Endothelial cell of umbilical vein (primary cell): ENCODE data around the gene C19orf73. TPM values are rescaled to one million over a fixed set of nuclear protein-coding genes. Genes with fewer than 3 reads are reported as not detected.

Experiments
- BruUV-seq: library from RNA; stranded (reverse); fragments of 400-500 nt; replicated peaks from 2 replicates; lab custom pipeline; 2021; lab: Mats Ljungman, UMichigan
- CTCF ChIA-PET: fragments of 300-600, 350-600 bp; sonication (Branson Sonifier 250); formaldehyde crosslinking; loops from one replicate; lab custom pipeline; 2021; ENCODE audit warnings: antibody characterized with exemption, inconsistent platforms; lab: Charles Lee
- POLR2A ChIA-PET: fragments of 300-600, 350-600 bp; sonication (Branson Sonifier 250); formaldehyde crosslinking; loops from one replicate; lab custom pipeline; 2021; ENCODE audit warnings: antibody characterized with exemption, inconsistent platforms; lab: Charles Lee
- DNase-seq: peaks from one replicate; pipeline ENCODE4 v3.0.0-alpha.2; 2011; ENCODE audit warnings: low read depth, low spot score
- FAIRE-seq: peaks from 2 replicates; lab custom pipeline; 2011; peaks lifted over from hg19 to GRCh38; lab: Jason Lieb, UNC
- H2AFZ ChIP-seq: 2 replicates; pipeline ENCODE4 v1.6.0; 2012; ENCODE audit warnings: low read depth, low read length, control low read depth, inconsistent platforms
- H3K27ac ChIP-seq: 2 replicates; pipeline ENCODE4 v1.5.1; 2011; ENCODE audit warnings: low read depth, mild to moderate bottlenecking, control low read depth, low read length, moderate library complexity; ENCODE audit not compliant: insufficient read depth
- H3K27me3 ChIP-seq, 2 experiments: 2 replicates each; pipeline versions ENCODE4 v1.6.0 to v1.6.1; 2011; ENCODE audit warnings: low read length in 2 of 2, mixed read lengths in 1 of 2; ENCODE audit not compliant: control insufficient read depth in 2 of 2, insufficient read depth in 2 of 2
- H3K36me3 ChIP-seq, 2 experiments: 2 replicates in 1 of 2; 3 replicates in 1 of 2; pipeline ENCODE4 v1.5.1; 2011; ENCODE audit warnings: low read length in 2 of 2, mild to moderate bottlenecking in 1 of 2, moderate library complexity in 1 of 2; ENCODE audit not compliant: control insufficient read depth in 2 of 2, insufficient read depth in 2 of 2; ENCODE audit errors: extremely low read depth in 1 of 2
- H3K4me1 ChIP-seq: 3 replicates; pipeline ENCODE4 v1.5.1; 2011; ENCODE audit warnings: mild to moderate bottlenecking, low read length; ENCODE audit not compliant: control insufficient read depth, insufficient read depth; ENCODE audit errors: extremely low read depth
- H3K4me2 ChIP-seq: 2 replicates; pipeline ENCODE4 v1.6.1; 2011; ENCODE audit warnings: low read length, control low read depth, mixed read lengths; ENCODE audit not compliant: insufficient read depth
- H3K4me3 ChIP-seq, 3 experiments: fragments of 200-600 bp in 1 of 3; sonication (generic), shearing (Covaris generic) in 1 of 3; replicated peaks in 1 of 3; 2 replicates each; pipeline ENCODE4 v1.5.1; 2011 to 2016; ENCODE audit warnings: control low read depth in 3 of 3, low read length in 3 of 3, mild to moderate bottlenecking in 2 of 3, inconsistent platforms in 1 of 3, low read depth in 1 of 3, moderate library complexity in 1 of 3; ENCODE audit not compliant: insufficient read depth in 1 of 3
- H3K79me2 ChIP-seq: 2 replicates; pipeline ENCODE4 v1.6.0; 2012; ENCODE audit warnings: low read length, inconsistent platforms; ENCODE audit not compliant: control insufficient read depth, insufficient read depth
- H3K9ac ChIP-seq: replicated peaks from 2 replicates; pipeline ENCODE3; 2011; ENCODE audit warnings: low read length, control low read depth; ENCODE audit not compliant: insufficient read depth; ENCODE audit errors: extremely low read depth
- H3K9me1 ChIP-seq: replicated peaks from 3 replicates; pipeline ENCODE4 v1.6.0; 2011; ENCODE audit warnings: mild to moderate bottlenecking, low read length; ENCODE audit not compliant: control insufficient read depth, insufficient read depth; ENCODE audit errors: extremely low read depth
- H3K9me3 ChIP-seq: replicated peaks from 2 replicates; pipeline ENCODE4 v1.5.1; 2012; ENCODE audit warnings: low read length, inconsistent platforms; ENCODE audit not compliant: control insufficient read depth, insufficient read depth
- H4K20me1 ChIP-seq: replicated peaks from 2 replicates; pipeline ENCODE3; 2011; ENCODE audit warnings: mild to moderate bottlenecking, low read length; ENCODE audit not compliant: control insufficient read depth, insufficient read depth; ENCODE audit errors: extremely low read depth
- MYC ChIP-seq: IDR thresholded peaks from one replicate; pipeline ENCODE4 v1.6.1; 2011; ENCODE audit warnings: mild to moderate bottlenecking, low read depth, low read length
- POLR2A ChIP-seq: IDR thresholded peaks from 2 replicates; pipeline ENCODE4 v1.6.1; 2012; ENCODE audit warnings: low read depth, mild to moderate bottlenecking, control low read depth, low read length
- POLR2AphosphoS5 ChIP-seq: IDR thresholded peaks from 2 replicates; pipeline ENCODE4 v1.6.1; 2012; ENCODE audit warnings: low read depth, mild to moderate bottlenecking, control low read depth, low read length, moderate library complexity; ENCODE audit not compliant: insufficient read depth
- dilution Hi-C: fragments of 300-500 bp; cut with MboI; formaldehyde crosslinking; loops from one replicate; pipeline ENCODE4 v1.15.0; 2019; ENCODE audit warnings: low sequenced_read_pairs; ENCODE audit not compliant: extremely low pct_ligation_motif_present
- intact Hi-C: fragments of 100-400 bp; cut with micrococcal nuclease; formaldehyde crosslinking; loops from one replicate; pipeline ENCODE4 v1.10.0; 2022
- polyA plus RNA-seq, 4 experiments: library from polyadenylated mRNA; depleted of rRNA in 3 of 4; stranded (reverse) in 3 of 4; unstranded in 1 of 4; fragments of >200 nt; gene quantifications; 2 replicates each; pipeline versions ENCODE4 v1.2.1 to v1.2.3, GENCODE V29; 2011 to 2012; ENCODE audit warnings: missing spikeins in 1 of 4
- total RNA-seq: library from RNA; stranded (reverse); gene quantifications from 2 replicates; pipeline ENCODE4 v1.2.3, GENCODE V29; 2021

C19orf73 gene
- total and polyA plus RNA-seq, 2 donors (not counting 3 experiments of a cell fraction or from before 2014, with no cell fraction given) = 1.8 TPM; not detected in 1

- ChIA-PET POLR2A (interaction anchor here (0.6 to 0.7 kb wide), 2 partner anchors 32 to 399 kb away, joined by 3 to 4 read pairs; no protein-coding TSS in a partner anchor), CTCF (interaction anchor here (0.9 to 4.1 kb wide), 10 partner anchors 11 to 75 kb away, joined by 3 to 56 read pairs (median 8); partner anchors contain the start of genes LIN7B and PPFIA3)
- Histone ChIP-seq H3K4me1 (peaks cover 28% of the 10 kb centered on the region), H3K4me2 (peak overlapping the region; percentile 95), H3K9me3 (no peaks in the 10 kb centered on the region), H4K20me1 (no peaks in the 10 kb centered on the region), H3K9ac (peak overlapping the region; percentile 50), H3K4me3 (peak overlapping the region; percentile 31 to 73 (median 61)), H3K36me3 (no peaks in the 10 kb centered on the region), H3K27me3 (peaks cover 2 to 5% of the 10 kb centered on the region in 2 experiments), H3K79me2 (no peaks in the 10 kb centered on the region), H3K27ac (peak overlapping the region; percentile 42), H2AFZ (peak overlapping the region; percentile 90), H3K9me1 (no peaks in the 10 kb centered on the region)
- dilution Hi-C loops (no loop called here), intact Hi-C loops (loop anchor here (2.0 to 10.0 kb wide), 3 partner anchors 48 to 156 kb away; partner anchors contain the start of genes GYS1 and RUVBL2)
- no peak for FAIRE-seq
- BruUV-seq = no TSS peak
- TF ChIP-seq POLR2A (peak; percentile 41), POLR2AphosphoS5 (peak; percentile 30), MYC (no peak)
- DNase-seq = peak; percentile 83
Measured at GRCh38 chr19:49150106-49150943, 31.4 kb upstream of the C19orf73 start.

- peak overlapping the region; percentile 31 to 73 (median 61) for H3K4me3 ChIP-seq
- no peaks in the 10 kb centered on the region for H3K79me2 ChIP-seq
- CTCF ChIA-PET = interaction anchor here (0.6 to 4.1 kb wide), 10 partner anchors 11 to 151 kb away, joined by 4 to 56 read pairs (median 7); no protein-coding TSS in a partner anchor
- peak overlapping the region; percentile 42 for H3K27ac ChIP-seq
- TSS peak; percentile 31 for BruUV-seq
- H3K9me1 ChIP-seq = no peaks in the 10 kb centered on the region
- no peaks in the 10 kb centered on the region for H3K9me3 ChIP-seq
- TF ChIP-seq POLR2AphosphoS5 (peak; percentile 22), POLR2A (peak; percentile 14), MYC (no peak)
- peaks cover 2 to 5% of the 10 kb centered on the region in 2 experiments for H3K27me3 ChIP-seq
- dilution Hi-C loops (no loop called here), intact Hi-C loops (loop anchor here (1.0 to 10.0 kb wide), 5 partner anchors 8 to 155 kb away; partner anchors contain the start of genes C19orf73, GYS1, PPFIA3 and RUVBL2)
- peaks cover 28% of the 10 kb centered on the region for H3K4me1 ChIP-seq
- peak overlapping the region; percentile 90 for H2AFZ ChIP-seq
- no peaks in the 10 kb centered on the region for H3K36me3 ChIP-seq
- H4K20me1 ChIP-seq = no peaks in the 10 kb centered on the region
- POLR2A ChIA-PET = no interaction called here
- H3K4me2 ChIP-seq = peak overlapping the region; percentile 95
- no peak for FAIRE-seq
- peak; percentile 75 for DNase-seq
- peak overlapping the region; percentile 50 for H3K9ac ChIP-seq
Measured at GRCh38 chr19:49149652-49150105, 30.7 kb upstream of the C19orf73 start.
